IMR-90 (cell line): Measurements from ENCODE around the gene VAMP8. TPM values are rescaled to one million over a fixed set of nuclear protein-coding genes. Genes with fewer than 3 reads are reported as not detected.
A peak's percentile ranks its signal among the peaks of the same experiment; 100 is the strongest.

Source experiments
- ATAC-seq: fragments of 200-7000 bp; cut with Tn5 transposase; 2 replicates; pipeline ENCODE4 v1.9.1; 2020; ENCODE audit warnings: low read depth, mild to moderate bottlenecking, moderate library complexity
- BruUV-seq: library from RNA; stranded (reverse); fragments of 400-500 nt; replicated peaks from 2 replicates; lab custom pipeline; 2021; lab: Mats Ljungman, UMichigan
- CTCF ChIA-PET: fragments of 300-600 bp; formaldehyde crosslinking; extraction: SDS; loops from one replicate; lab custom pipeline; 2021; ENCODE audit warnings: antibody characterized with exemption; lab: Yijun Ruan, JAX
- POLR2A ChIA-PET: fragments of 300-600 bp; sonication (Branson Sonifier 250); formaldehyde crosslinking; loops from one replicate; lab custom pipeline; 2022; ENCODE audit warnings: antibody characterized with exemption; ENCODE audit not compliant: unreplicated experiment; lab: Charles Lee
- DNase-seq: peaks from one replicate; pipeline ENCODE4 v3.0.0; 2013
- H2AFZ ChIP-seq: replicated peaks from 2 replicates; pipeline ENCODE3; 2013; ENCODE audit warnings: low read length, mild to moderate bottlenecking; ENCODE audit not compliant: poor library complexity
- H2AK5ac ChIP-seq: 2 replicates; pipeline ENCODE4 v1.6.1; 2013; ENCODE audit warnings: low read depth, low read length, inconsistent platforms
- H2AK9ac ChIP-seq: replicated peaks from 2 replicates; pipeline ENCODE3; 2013; ENCODE audit warnings: mild to moderate bottlenecking, low read depth, low read length, moderate library complexity; ENCODE audit not compliant: poor library complexity
- H2BK120ac ChIP-seq: 2 replicates; pipeline ENCODE4 v1.6.1; 2013; ENCODE audit warnings: low read depth, low read length, inconsistent platforms
- H2BK15ac ChIP-seq: 3 replicates; pipeline ENCODE4 v1.6.1; 2013; ENCODE audit warnings: low read depth, low read length, inconsistent platforms
- H2BK20ac ChIP-seq: 2 replicates; pipeline ENCODE4 v1.6.1; 2013; ENCODE audit warnings: low read depth, mild to moderate bottlenecking, inconsistent platforms, low read length, moderate library complexity
- H2BK5ac ChIP-seq: 2 replicates; pipeline ENCODE4 v1.6.1; 2013; ENCODE audit warnings: mild to moderate bottlenecking, low read depth, low read length, inconsistent platforms; ENCODE audit not compliant: poor library complexity, severe bottlenecking
- H3K14ac ChIP-seq: replicated peaks from 2 replicates; pipeline ENCODE4 v1.6.1; 2013; ENCODE audit warnings: low read depth, low read length, inconsistent platforms
- H3K18ac ChIP-seq: 2 replicates; pipeline ENCODE4 v1.6.1; 2013; ENCODE audit warnings: low read depth, low read length, control low read depth
- H3K23ac ChIP-seq: 2 replicates; pipeline ENCODE4 v1.6.1; 2013; ENCODE audit warnings: low read depth, low read length, inconsistent platforms
- H3K27ac ChIP-seq: 2 replicates; pipeline ENCODE4 v1.5.1; 2013; ENCODE audit warnings: mild to moderate bottlenecking, control low read depth, low read length; ENCODE audit not compliant: insufficient read depth
- H3K27me3 ChIP-seq: 2 replicates; pipeline ENCODE4 v1.6.1; 2013; ENCODE audit warnings: low read length; ENCODE audit not compliant: control insufficient read depth, insufficient read depth
- H3K36me3 ChIP-seq: 2 replicates; pipeline ENCODE4 v1.6.1; 2013; ENCODE audit warnings: low read length, mixed read lengths; ENCODE audit not compliant: control insufficient read depth, insufficient read depth
- H3K4ac ChIP-seq: 2 replicates; pipeline ENCODE4 v1.6.1; 2013; ENCODE audit warnings: low read depth, low read length, inconsistent platforms
- H3K4me1 ChIP-seq: 2 replicates; pipeline ENCODE4 v1.6.1; 2013; ENCODE audit warnings: low read length, mixed read lengths; ENCODE audit not compliant: control insufficient read depth, insufficient read depth
- H3K4me2 ChIP-seq: 2 replicates; pipeline ENCODE4 v1.6.1; 2013; ENCODE audit warnings: low read depth, mild to moderate bottlenecking, control low read depth, low read length, moderate library complexity
- H3K4me3 ChIP-seq: 2 replicates; pipeline ENCODE4 v1.5.1; 2013; ENCODE audit warnings: low read depth, mild to moderate bottlenecking, control low read depth, low read length, moderate library complexity; ENCODE audit not compliant: insufficient read depth
- H3K56ac ChIP-seq: 2 replicates; pipeline ENCODE4 v1.6.1; 2013; ENCODE audit warnings: low read length, inconsistent platforms; ENCODE audit not compliant: insufficient read depth; ENCODE audit errors: extremely low read depth
- H3K79me1 ChIP-seq, 2 experiments: 2 replicates each; pipeline ENCODE4 v1.6.1; 2013; ENCODE audit warnings: low read length in 2 of 2, inconsistent platforms in 1 of 2, low read depth in 1 of 2
- H3K9ac ChIP-seq: 2 replicates; pipeline ENCODE4 v1.6.1; 2013; ENCODE audit warnings: low read depth, low read length, control low read depth
- H3K9me1 ChIP-seq: 2 replicates; pipeline ENCODE4 v1.6.1; 2013; ENCODE audit warnings: low read length, inconsistent platforms; ENCODE audit not compliant: insufficient read depth
- H3K9me3 ChIP-seq: 2 replicates; pipeline ENCODE4 v1.6.1; 2013; ENCODE audit warnings: low read length; ENCODE audit not compliant: control insufficient read depth, insufficient read depth
- H4K20me1 ChIP-seq: 2 replicates; pipeline ENCODE4 v1.6.1; 2013; ENCODE audit warnings: low read length, inconsistent platforms; ENCODE audit not compliant: insufficient read depth
- H4K5ac ChIP-seq: 2 replicates; pipeline ENCODE4 v1.6.1; 2013; ENCODE audit warnings: mild to moderate bottlenecking, low read depth, low read length, control low read depth
- H4K8ac ChIP-seq, 2 experiments: 2 replicates each; pipeline ENCODE4 v1.6.1; 2013; ENCODE audit warnings: low read depth in 2 of 2, low read length in 2 of 2, control low read depth in 1 of 2, inconsistent platforms in 1 of 2
- H4K91ac ChIP-seq: 2 replicates; pipeline ENCODE4 v1.6.1; 2013; ENCODE audit warnings: low read depth, low read length, inconsistent platforms; ENCODE audit not compliant: insufficient read depth
- ELK1 ChIP-seq: fragments of 150-350 bp; IDR thresholded peaks from 2 replicates; pipeline ENCODE4 v1.6.1; 2016; ENCODE audit warnings: low read depth, mild to moderate bottlenecking, low read length, moderate library complexity, borderline replicate concordance
- FOS ChIP-seq: fragments of 150-350 bp; IDR thresholded peaks from 2 replicates; pipeline ENCODE4 v1.6.1; 2016; ENCODE audit warnings: low read depth, low read length
- MAZ ChIP-seq: IDR thresholded peaks from 2 replicates; pipeline ENCODE4 v1.6.1; 2012; ENCODE audit warnings: low read depth, mild to moderate bottlenecking, low read length, improper control_type of control experiment, moderate library complexity, borderline replicate concordance
- WGBS, 2 experiments: methylation state at CpG; one replicate each; pipeline versions ENCODE4 v1.1.5 to v1.1.7; 2013; ENCODE audit warnings: missing lambda C conversion rate in 2 of 2; ENCODE audit not compliant: insufficient read length in 1 of 2; ENCODE audit errors: extremely low coverage in 2 of 2; 5-methylcytosine and 5-hydroxymethylcytosine counted together
- dilution Hi-C: fragments of 300-500 bp; cut with HindIII; formaldehyde crosslinking; loops from one replicate; pipeline ENCODE4 v1.14.3; 2018; ENCODE audit warnings: low sequenced_read_pairs; ENCODE audit not compliant: unreplicated experiment
- in situ Hi-C: fragments of 300-500 bp; cut with MboI; formaldehyde crosslinking; loops from 3 replicates; pipeline ENCODE4 v1.14.3; 2019; ENCODE audit warnings: low sequenced_read_pairs, inconsistent platforms, mixed read lengths
- intact Hi-C: fragments of 100-400 bp; cut with micrococcal nuclease; formaldehyde crosslinking; loops from 2 replicates; pipeline ENCODE4 v1.10.0; 2022
- polyA plus RNA-seq, 3 experiments: library from polyadenylated mRNA; depleted of rRNA; stranded (reverse); fragments of >200 nt; gene quantifications; 2 replicates each; pipeline ENCODE4 v1.2.3, GENCODE V29; 2012; ENCODE audit warnings: low replicate concordance in 1 of 3
- total RNA-seq: library from RNA; depleted of rRNA; stranded (reverse); fragments of >200 nt; gene quantifications from 2 replicates; pipeline ENCODE4 v1.2.3, GENCODE V29; 2012
- TF ChIP-seq, protein P1 (sequence below): conservative IDR thresholded peaks from 2 replicates; pipeline ENCODE4 v1.5.1; 2012; ENCODE audit warnings: mild to moderate bottlenecking, low read depth, low read length, improper control_type of control experiment
- TF ChIP-seq, protein P2 (sequence below): fragments of 150-350 bp; IDR thresholded peaks from 2 replicates; pipeline ENCODE4 v1.6.1; 2017; ENCODE audit warnings: mild to moderate bottlenecking, antibody characterized with exemption, low read length, low read depth

The VAMP8 gene
- total and polyA plus RNA-seq, 2 of the 4 experiments (the other 2 are of a cell fraction) = 0.90 to 1.9 TPM

- H3K9ac ChIP-seq = peak overlapping the region; percentile 97; the same call in 1 of the 2 replicates
- H3K9me1 ChIP-seq = 0 out of 2 replicates have a peak, but pooled peaks cover 8% of the 10 kb centered on the region
- in situ Hi-C loops (no loop called here), dilution Hi-C loops (no loop called here), intact Hi-C loops (no loop called here)
- H3K4me1 ChIP-seq = peaks cover 10% of the 10 kb centered on the region
- peaks cover 72% of the 10 kb centered on the region for H4K20me1 ChIP-seq
- H3K4me2 ChIP-seq = peak overlapping the region; percentile 70; the same call in 1 of the 2 replicates
- TF ChIP-seq, protein P1, sequence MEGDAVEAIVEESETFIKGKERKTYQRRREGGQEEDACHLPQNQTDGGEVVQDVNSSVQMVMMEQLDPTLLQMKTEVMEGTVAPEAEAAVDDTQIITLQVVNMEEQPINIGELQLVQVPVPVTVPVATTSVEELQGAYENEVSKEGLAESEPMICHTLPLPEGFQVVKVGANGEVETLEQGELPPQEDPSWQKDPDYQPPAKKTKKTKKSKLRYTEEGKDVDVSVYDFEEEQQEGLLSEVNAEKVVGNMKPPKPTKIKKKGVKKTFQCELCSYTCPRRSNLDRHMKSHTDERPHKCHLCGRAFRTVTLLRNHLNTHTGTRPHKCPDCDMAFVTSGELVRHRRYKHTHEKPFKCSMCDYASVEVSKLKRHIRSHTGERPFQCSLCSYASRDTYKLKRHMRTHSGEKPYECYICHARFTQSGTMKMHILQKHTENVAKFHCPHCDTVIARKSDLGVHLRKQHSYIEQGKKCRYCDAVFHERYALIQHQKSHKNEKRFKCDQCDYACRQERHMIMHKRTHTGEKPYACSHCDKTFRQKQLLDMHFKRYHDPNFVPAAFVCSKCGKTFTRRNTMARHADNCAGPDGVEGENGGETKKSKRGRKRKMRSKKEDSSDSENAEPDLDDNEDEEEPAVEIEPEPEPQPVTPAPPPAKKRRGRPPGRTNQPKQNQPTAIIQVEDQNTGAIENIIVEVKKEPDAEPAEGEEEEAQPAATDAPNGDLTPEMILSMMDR = no peak
- TF ChIP-seq FOS (no peak), ELK1 (no peak), MAZ (no peak)
- TF ChIP-seq, protein P2, sequence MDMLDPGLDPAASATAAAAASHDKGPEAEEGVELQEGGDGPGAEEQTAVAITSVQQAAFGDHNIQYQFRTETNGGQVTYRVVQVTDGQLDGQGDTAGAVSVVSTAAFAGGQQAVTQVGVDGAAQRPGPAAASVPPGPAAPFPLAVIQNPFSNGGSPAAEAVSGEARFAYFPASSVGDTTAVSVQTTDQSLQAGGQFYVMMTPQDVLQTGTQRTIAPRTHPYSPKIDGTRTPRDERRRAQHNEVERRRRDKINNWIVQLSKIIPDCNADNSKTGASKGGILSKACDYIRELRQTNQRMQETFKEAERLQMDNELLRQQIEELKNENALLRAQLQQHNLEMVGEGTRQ = no peak
- no peak overlapping the region for H2AK5ac ChIP-seq
- H2AK9ac ChIP-seq = no peak overlapping the region
- WGBS, 2 experiments = no CpG with 5 or more reads among the region's 4 CpGs
- peak overlapping the region; percentile 21; the same call in 1 of the 2 replicates for H3K23ac ChIP-seq
- 0 out of 2 replicates have a peak overlapping the region, but pooled peaks have one; percentile 24 for H3K56ac ChIP-seq
- peaks cover 34% of the 10 kb centered on the region for H3K36me3 ChIP-seq
- DNase-seq (no peak), ATAC-seq (no peak)
- no peak overlapping the region for H4K91ac ChIP-seq
- no peaks in the 10 kb centered on the region for H3K9me3 ChIP-seq
- no peak overlapping the region for H3K27ac ChIP-seq
- ChIA-PET POLR2A (interaction anchor here (0.8 to 3.6 kb wide), 4 partner anchors 9 to 123 kb away, joined by 5 to 42 read pairs (median 6); partner anchors contain the start of gene SH2D6), CTCF (interaction anchor here (1.5 kb wide), 1 partner anchor 122 kb away, joined by 3 read pairs; no protein-coding TSS in a partner anchor)
- H4K5ac ChIP-seq = no peak overlapping the region
- no peaks in the 10 kb centered on the region for H3K27me3 ChIP-seq
- no peak overlapping the region for H4K8ac ChIP-seq
- H2BK120ac ChIP-seq = no peak overlapping the region
- peak overlapping the region; percentile 78 for H3K4me3 ChIP-seq
- H3K79me1 ChIP-seq = peaks cover 20 to 55% of the 10 kb centered on the region in 2 experiments
- H3K14ac ChIP-seq = no peak overlapping the region; the same call in 1 of the 2 replicates
- no peak overlapping the region for H2BK15ac ChIP-seq
- peak overlapping the region; percentile 1 for H2BK5ac ChIP-seq
- H2AFZ ChIP-seq = no peak overlapping the region
- no TSS peak for BruUV-seq
- H3K4ac ChIP-seq = no peak overlapping the region
- no peak overlapping the region for H3K18ac ChIP-seq
- no peak overlapping the region for H2BK20ac ChIP-seq
Measured at GRCh38 chr2:85541262-85541661, 36.1 kb upstream of the VAMP8 start.
